PC-3 (cell line): ENCODE data around the gene NBEAL1. TPM values are rescaled to one million over a fixed set of nuclear protein-coding genes. Genes with fewer than 3 reads are reported as not detected.

Source experiments
- ATAC-seq: fragments of 200-7000 bp; cut with Tn5 transposase; 2 replicates; pipeline ENCODE4 v1.9.1; 2020; ENCODE audit warnings: mild to moderate bottlenecking, moderate library complexity
- BruUV-seq: library from RNA; stranded (reverse); fragments of 400-500 nt; replicated peaks from 2 replicates; lab custom pipeline; 2021; lab: Mats Ljungman, UMichigan
- CTCF ChIA-PET: fragments of 300-600 bp; sonication (Branson Sonifier 250); formaldehyde crosslinking; loops from one replicate; lab custom pipeline; 2022; ENCODE audit warnings: antibody characterized with exemption; lab: Charles Lee
- POLR2A ChIA-PET: fragments of 300-600 bp; sonication (Branson Sonifier 250); formaldehyde crosslinking; loops from one replicate; lab custom pipeline; 2022; ENCODE audit warnings: antibody characterized with exemption; ENCODE audit not compliant: unreplicated experiment; lab: Charles Lee
- DNase-seq: peaks from one replicate; pipeline ENCODE4 v3.0.0-alpha.2; 2015
- H2AFZ ChIP-seq: fragments of 300-600 bp; sonication (generic); 2 replicates; pipeline ENCODE4 v1.6.0; 2016; ENCODE audit warnings: antibody characterized with exemption, low read length
- H3F3A ChIP-seq: fragments of 300-600 bp; sonication (generic); one replicate; pipeline ENCODE4 v1.6.0; 2017; ENCODE audit warnings: antibody characterized with exemption, low read length, control low read depth, mild to moderate bottlenecking; ENCODE audit not compliant: unreplicated experiment
- H3K27ac ChIP-seq: fragments of 300-600 bp; sonication (generic); 2 replicates; pipeline ENCODE4 v1.5.1; 2016; ENCODE audit warnings: mild to moderate bottlenecking, low read length
- H3K27me3 ChIP-seq: fragments of 300-600 bp; sonication (generic); 2 replicates; pipeline ENCODE4 v1.6.1; 2016; ENCODE audit warnings: low read length, mixed read lengths
- H3K36me3 ChIP-seq: fragments of 300-600 bp; sonication (generic); 2 replicates; pipeline ENCODE4 v1.6.1; 2016; ENCODE audit warnings: low read depth, mixed run types, low read length, mixed read lengths
- H3K4me1 ChIP-seq: fragments of 300-600 bp; sonication (generic); 2 replicates; pipeline ENCODE4 v1.5.1; 2016; ENCODE audit warnings: low read length; ENCODE audit not compliant: insufficient read depth
- H3K4me2 ChIP-seq: fragments of 300-600 bp; sonication (generic); 2 replicates; pipeline ENCODE4 v1.6.0; 2016; ENCODE audit warnings: low read length
- H3K4me3 ChIP-seq: fragments of 300-600 bp; sonication (generic); 2 replicates; pipeline ENCODE4 v1.5.1; 2016; ENCODE audit warnings: mild to moderate bottlenecking, low read length, mixed read lengths
- H3K79me2 ChIP-seq: fragments of 300-600 bp; sonication (generic); 2 replicates; pipeline ENCODE4 v1.6.1; 2017; ENCODE audit warnings: low read length, mixed read lengths
- H3K9ac ChIP-seq: fragments of 300-600 bp; sonication (generic); 2 replicates; pipeline ENCODE4 v1.6.0; 2016; ENCODE audit warnings: mild to moderate bottlenecking, low read length
- H3K9me2 ChIP-seq: fragments of 300-600 bp; sonication (generic); replicated peaks from 2 replicates; pipeline ENCODE4 v1.6.1; 2016; ENCODE audit warnings: mixed run types, low read length, mixed read lengths
- H3K9me3 ChIP-seq: fragments of 300-600 bp; sonication (generic); 2 replicates; pipeline ENCODE4 v1.6.1; 2016; ENCODE audit warnings: low read length, mixed read lengths
- H4K20me1 ChIP-seq: fragments of 300-600 bp; sonication (generic); 2 replicates; pipeline ENCODE4 v1.6.1; 2016; ENCODE audit warnings: low read length, mixed read lengths
- CTCF ChIP-seq: fragments of 300-600 bp; sonication (generic); conservative IDR thresholded peaks from 2 replicates; pipeline ENCODE4 v1.5.1; 2017; ENCODE audit warnings: antibody characterized with exemption, low read depth, mild to moderate bottlenecking, low read length
- EZH2 ChIP-seq: fragments of 300-600 bp; sonication (generic); IDR thresholded peaks from one replicate; pipeline ENCODE4 v1.6.1; 2017; ENCODE audit warnings: antibody characterized with exemption, mild to moderate bottlenecking, low read length; ENCODE audit not compliant: unreplicated experiment
- EZH2phosphoT487 ChIP-seq: fragments of 300-600 bp; sonication (generic); IDR thresholded peaks from 2 replicates; pipeline ENCODE4 v1.6.1; 2018; ENCODE audit warnings: mild to moderate bottlenecking, antibody characterized with exemption, low read length, borderline replicate concordance
- intact Hi-C: fragments of 100-400 bp; cut with micrococcal nuclease; formaldehyde crosslinking; loops from 2 replicates; pipeline ENCODE4 v1.9.0; 2023
- total RNA-seq: library from RNA; depleted of rRNA; stranded (reverse); fragments of >200 nt; gene quantifications from 2 replicates; pipeline ENCODE4 v1.2.3, GENCODE V29; 2014

Gene NBEAL1
- total RNA-seq, 1 experiment from 2014 or later = 9.9 TPM

DNA sequence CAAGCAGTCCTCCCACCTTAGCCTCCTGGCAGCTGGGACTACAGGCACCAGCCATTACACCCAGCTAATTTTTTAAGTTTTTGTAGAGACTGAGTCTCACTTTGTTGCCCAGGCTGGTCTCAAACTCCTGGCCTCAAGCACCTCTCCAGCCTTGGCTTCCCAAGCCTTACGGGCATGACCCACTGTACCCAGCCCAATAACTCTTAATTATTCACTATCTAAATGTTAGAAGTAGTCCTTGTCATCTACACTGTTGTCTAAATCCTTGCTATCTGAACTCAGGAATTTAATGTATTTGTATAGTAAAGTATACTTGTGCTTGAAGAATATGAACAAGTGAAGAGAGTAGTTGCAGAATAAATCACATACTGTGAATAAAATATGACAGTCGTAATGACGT lies 37.9 kb upstream of the NBEAL1 start:
- Histone ChIP-seq H3K27me3 (no peaks in the 10 kb centered on the region), H3K9me2 (no peaks in the 10 kb centered on the region), H3K27ac (no peak overlapping the region), H3F3A (no peaks in the 10 kb centered on the region), H3K4me2 (no peak overlapping the region), H4K20me1 (no peaks in the 10 kb centered on the region), H2AFZ (no peak overlapping the region), H3K4me1 (no peaks in the 10 kb centered on the region), H3K79me2 (no peaks in the 10 kb centered on the region), H3K9ac (no peak overlapping the region), H3K4me3 (no peak overlapping the region), H3K36me3 (no peaks in the 10 kb centered on the region), H3K9me3 (no peaks in the 10 kb centered on the region)
- no peak for TF ChIP-seq EZH2
- TF ChIP-seq CTCF = no peak
- no peak for TF ChIP-seq EZH2phosphoT487
- ChIA-PET CTCF (no interaction called here), POLR2A (no interaction called here)
- DNase-seq (no peak), ATAC-seq (no peak)
- intact Hi-C loops = no loop called here
- BruUV-seq = no TSS peak

DNA sequence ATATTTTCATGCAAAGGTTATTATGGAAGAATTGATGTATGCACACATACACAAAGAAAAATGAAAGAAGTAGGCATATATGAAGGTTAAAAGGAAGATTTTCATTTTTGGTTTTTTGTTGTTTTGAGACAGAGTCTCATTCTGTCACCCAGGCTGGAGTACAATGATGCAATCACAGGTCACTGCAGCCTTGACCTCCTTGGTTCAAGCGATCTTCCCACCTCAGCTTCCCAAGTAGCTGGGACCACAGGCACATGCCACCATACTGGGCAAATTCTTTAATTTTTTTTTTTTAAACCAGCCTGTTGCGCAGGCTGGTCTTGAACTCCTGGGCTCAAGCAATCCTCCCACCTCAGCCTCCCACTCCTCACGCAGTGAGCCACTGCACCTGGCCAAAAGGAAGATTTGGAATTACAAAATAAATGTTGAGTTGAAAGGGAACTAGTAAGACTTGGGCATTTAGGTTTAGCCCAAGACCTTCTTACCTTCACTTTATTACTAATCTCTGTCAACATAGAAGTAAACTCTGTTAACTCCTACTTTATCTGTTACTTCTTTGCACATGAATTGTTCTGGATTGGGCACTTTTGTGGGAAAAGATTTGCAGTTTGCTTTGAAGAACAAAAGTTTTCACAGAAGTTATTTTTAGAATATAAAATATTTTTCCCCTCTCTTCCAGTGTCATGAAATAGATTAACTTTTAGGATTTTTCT lies 31.7 kb upstream of the NBEAL1 start:
- Histone ChIP-seq H3K4me3 (no peak overlapping the region), H3K36me3 (no peaks in the 10 kb centered on the region), H3K4me2 (no peak overlapping the region), H3K27me3 (no peaks in the 10 kb centered on the region), H3K9ac (no peak overlapping the region), H4K20me1 (no peaks in the 10 kb centered on the region), H3K9me2 (no peaks in the 10 kb centered on the region), H3K79me2 (no peaks in the 10 kb centered on the region), H3K27ac (no peak overlapping the region), H2AFZ (no peak overlapping the region), H3K9me3 (no peaks in the 10 kb centered on the region), H3K4me1 (no peaks in the 10 kb centered on the region), H3F3A (no peaks in the 10 kb centered on the region)
- CTCF ChIA-PET = no interaction called here
- POLR2A ChIA-PET = no interaction called here
- no peak for ATAC-seq
- DNase-seq = no peak
- intact Hi-C loops = no loop called here
- TF ChIP-seq CTCF (no peak), EZH2phosphoT487 (no peak), EZH2 (no peak)
- no TSS peak for BruUV-seq

- H3K9me2 ChIP-seq = no peaks in the 10 kb centered on the region
- no TSS peak for BruUV-seq
- no peaks in the 10 kb centered on the region for H3K4me1 ChIP-seq
- ChIA-PET POLR2A (no interaction called here), CTCF (no interaction called here)
- intact Hi-C loops = no loop called here
- no peaks in the 10 kb centered on the region for H3K79me2 ChIP-seq
- no peak for DNase-seq
- H2AFZ ChIP-seq = no peak overlapping the region
- no peak for ATAC-seq
- H3K9me3 ChIP-seq = no peaks in the 10 kb centered on the region
- TF ChIP-seq EZH2 = no peak
- no peak for TF ChIP-seq EZH2phosphoT487
- no peak for TF ChIP-seq CTCF
- H3K27me3 ChIP-seq = no peaks in the 10 kb centered on the region
- no peak overlapping the region for H3K4me2 ChIP-seq
- H3F3A ChIP-seq = no peaks in the 10 kb centered on the region
- H3K9ac ChIP-seq = no peak overlapping the region
- H4K20me1 ChIP-seq = no peaks in the 10 kb centered on the region
- no peaks in the 10 kb centered on the region for H3K36me3 ChIP-seq
- H3K4me3 ChIP-seq = no peak overlapping the region
- no peak overlapping the region for H3K27ac ChIP-seq
Measured at GRCh38 chr2:202989749-202990148, 24.9 kb upstream of the NBEAL1 start.
